ENCODE measurements around the gene SCARB1. TPM values are rescaled to one million over a fixed set of nuclear protein-coding genes. Genes with fewer than 3 reads are reported as not detected.

The SCARB1 gene
- total and polyA plus RNA-seq, 2 donors (not counting 3 experiments of a cell fraction or from before 2014, with no cell fraction given), result 125 to 141 TPM

DNA sequence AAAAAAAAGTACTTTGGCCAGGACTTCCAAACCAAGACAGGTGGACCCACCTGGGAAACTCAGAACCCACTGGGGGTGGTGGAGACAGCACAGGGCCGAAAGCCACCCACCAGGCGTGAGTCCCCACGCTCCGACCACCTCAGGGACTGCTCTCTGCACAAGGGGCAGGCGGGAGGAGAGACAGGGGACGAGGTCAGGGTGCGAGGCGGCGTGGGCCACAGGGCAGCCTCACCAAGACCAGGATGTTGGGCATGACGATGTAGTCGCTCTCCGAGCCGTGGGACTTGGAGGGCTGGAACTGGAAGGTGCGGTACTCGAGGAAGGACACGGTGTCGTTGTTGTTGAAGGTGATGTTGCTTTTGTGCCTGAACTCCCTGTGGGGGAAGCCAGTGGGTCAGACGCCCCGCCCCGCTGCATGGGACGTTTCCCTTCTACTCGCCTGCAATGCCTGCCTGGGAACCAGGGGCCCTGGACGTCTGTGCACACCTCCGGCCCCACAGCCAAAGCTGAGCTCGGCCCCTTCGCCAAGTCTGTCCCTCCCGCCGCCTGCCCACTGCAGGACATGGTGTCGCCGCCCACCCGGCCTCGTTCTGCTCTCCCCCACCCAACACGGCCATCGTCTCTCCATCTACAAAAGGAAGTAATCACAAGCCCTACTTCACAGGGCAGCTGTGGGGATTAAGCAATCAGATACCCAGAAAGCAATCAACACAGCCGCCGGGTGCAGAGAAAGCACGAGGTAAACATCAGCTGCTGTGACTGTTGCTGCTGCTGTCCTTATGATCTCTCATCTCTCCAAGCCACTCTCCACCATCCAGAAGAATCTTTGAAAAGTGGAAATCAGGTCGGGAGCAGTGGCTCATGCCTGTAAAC is 48.7 kb downstream of the SCARB1 start:
- H3K4me2 ChIP-seq (ENCODE audit: insufficient read depth, low read length), result no peak overlapping the region
- H3K36me3 ChIP-seq (ENCODE audit: control insufficient read depth in 2 of 2, extremely low read depth in 1 of 2, insufficient read depth in 2 of 2, low read length in 2 of 2), result peaks cover 0 to 12% of the 10 kb centered on the region in 2 experiments
- no peaks in the 10 kb centered on the region for H3K9me1 ChIP-seq (replicated peaks; ENCODE audit: control insufficient read depth, extremely low read depth, insufficient read depth, low read length)
- POLR2A ChIA-PET, result no interaction called here
- H3K4me1 ChIP-seq (ENCODE audit: control insufficient read depth, extremely low read depth, insufficient read depth, low read length), result no peaks in the 10 kb centered on the region
- intact Hi-C loops (cut with micrococcal nuclease), result no loop called here
- TF ChIP-seq, protein P1, sequence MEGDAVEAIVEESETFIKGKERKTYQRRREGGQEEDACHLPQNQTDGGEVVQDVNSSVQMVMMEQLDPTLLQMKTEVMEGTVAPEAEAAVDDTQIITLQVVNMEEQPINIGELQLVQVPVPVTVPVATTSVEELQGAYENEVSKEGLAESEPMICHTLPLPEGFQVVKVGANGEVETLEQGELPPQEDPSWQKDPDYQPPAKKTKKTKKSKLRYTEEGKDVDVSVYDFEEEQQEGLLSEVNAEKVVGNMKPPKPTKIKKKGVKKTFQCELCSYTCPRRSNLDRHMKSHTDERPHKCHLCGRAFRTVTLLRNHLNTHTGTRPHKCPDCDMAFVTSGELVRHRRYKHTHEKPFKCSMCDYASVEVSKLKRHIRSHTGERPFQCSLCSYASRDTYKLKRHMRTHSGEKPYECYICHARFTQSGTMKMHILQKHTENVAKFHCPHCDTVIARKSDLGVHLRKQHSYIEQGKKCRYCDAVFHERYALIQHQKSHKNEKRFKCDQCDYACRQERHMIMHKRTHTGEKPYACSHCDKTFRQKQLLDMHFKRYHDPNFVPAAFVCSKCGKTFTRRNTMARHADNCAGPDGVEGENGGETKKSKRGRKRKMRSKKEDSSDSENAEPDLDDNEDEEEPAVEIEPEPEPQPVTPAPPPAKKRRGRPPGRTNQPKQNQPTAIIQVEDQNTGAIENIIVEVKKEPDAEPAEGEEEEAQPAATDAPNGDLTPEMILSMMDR (IDR thresholded peaks at IDR 0.05; ENCODE audit: extremely low read depth in 1 of 2, insufficient read depth in 1 of 2, low read depth in 1 of 2, low read length in 2 of 2), result no peak
- no peak for TF ChIP-seq POLR2AphosphoS5 (IDR thresholded peaks at IDR 0.05; ENCODE audit: insufficient read depth, low read depth, low read length)
- TF ChIP-seq GATA2 (IDR thresholded peaks at IDR 0.05; ENCODE audit: insufficient read depth, insufficient read length, low read depth, low read length), result no peak
- no peak for TF ChIP-seq EZH2 (IDR thresholded peaks at IDR 0.05; ENCODE audit: borderline replicate concordance, low read depth, low read length, severe bottlenecking)
- TF ChIP-seq, protein P2, sequence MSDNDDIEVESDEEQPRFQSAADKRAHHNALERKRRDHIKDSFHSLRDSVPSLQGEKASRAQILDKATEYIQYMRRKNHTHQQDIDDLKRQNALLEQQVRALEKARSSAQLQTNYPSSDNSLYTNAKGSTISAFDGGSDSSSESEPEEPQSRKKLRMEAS (IDR thresholded peaks at IDR 0.05; ENCODE audit: insufficient read depth, insufficient read length), result no peak
- no peak for TF ChIP-seq FOS (IDR thresholded peaks at IDR 0.05; ENCODE audit: borderline replicate concordance, insufficient read depth, low read length)
- TF ChIP-seq JUN (IDR thresholded peaks at IDR 0.05; ENCODE audit: borderline replicate concordance, insufficient read depth, insufficient read length, low read depth), result no peak
- no peak for TF ChIP-seq POLR2A (IDR thresholded peaks at IDR 0.05; ENCODE audit: low read depth, low read length)
- no peak for TF ChIP-seq MYC (IDR thresholded peaks at IDR 0.05; ENCODE audit: low read depth, low read length)
- dilution Hi-C loops (cut with MboI; ENCODE audit: extremely low pct_ligation_motif_present, low sequenced_read_pairs), result no loop called here
- DNase-seq (ENCODE audit: low read depth, low spot score) (no peak), FAIRE-seq (no peak)
- no TSS peak for BruUV-seq (replicated peaks)
- no peaks in the 10 kb centered on the region for H3K79me2 ChIP-seq (ENCODE audit: control insufficient read depth, insufficient read depth, low read length)
- no peak overlapping the region for H3K4me3 ChIP-seq (replicated peaks in 1 of 3; ENCODE audit: insufficient read depth in 1 of 3, low read depth in 1 of 3, low read length in 3 of 3)
- H3K9ac ChIP-seq (replicated peaks; ENCODE audit: extremely low read depth, insufficient read depth, low read length), result no peak overlapping the region
- H4K20me1 ChIP-seq (replicated peaks; ENCODE audit: control insufficient read depth, extremely low read depth, insufficient read depth, low read length), result no peaks in the 10 kb centered on the region
- H3K9me3 ChIP-seq (replicated peaks; ENCODE audit: control insufficient read depth, insufficient read depth, low read length), result no peaks in the 10 kb centered on the region
- CTCF ChIA-PET, result no interaction called here
- no peaks in the 10 kb centered on the region for H3K27me3 ChIP-seq (ENCODE audit: control insufficient read depth in 2 of 2, insufficient read depth in 2 of 2, low read length in 2 of 2)
- H3K27ac ChIP-seq (ENCODE audit: insufficient read depth, low read depth, low read length), result no peak overlapping the region
- H2AFZ ChIP-seq (ENCODE audit: low read depth, low read length), result no peak overlapping the region
